Measurements from ENCODE around the gene RNASE2.
"Not testable (repeated sequence)": the region's sequence is repeated elsewhere in the genome, so short reads cannot be mapped to it uniquely, and the experiment has no call there.

DNA sequence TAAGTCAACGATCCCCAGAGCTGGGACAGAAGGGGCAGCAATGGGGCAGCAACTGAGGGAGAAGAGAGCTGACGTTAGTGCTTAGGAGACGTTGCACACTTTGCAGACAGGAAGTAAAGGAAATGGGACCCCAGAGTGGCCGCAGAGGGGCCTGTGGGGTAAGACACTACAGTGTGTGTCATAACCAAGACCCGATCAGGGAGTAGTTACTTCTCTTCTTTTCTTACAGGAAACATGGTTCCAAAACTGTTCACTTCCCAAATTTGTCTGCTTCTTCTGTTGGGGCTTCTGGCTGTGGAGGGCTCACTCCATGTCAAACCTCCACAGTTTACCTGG is 219 bp downstream of the RNASE2 start:
- TF ChIP-seq, protein P1, sequence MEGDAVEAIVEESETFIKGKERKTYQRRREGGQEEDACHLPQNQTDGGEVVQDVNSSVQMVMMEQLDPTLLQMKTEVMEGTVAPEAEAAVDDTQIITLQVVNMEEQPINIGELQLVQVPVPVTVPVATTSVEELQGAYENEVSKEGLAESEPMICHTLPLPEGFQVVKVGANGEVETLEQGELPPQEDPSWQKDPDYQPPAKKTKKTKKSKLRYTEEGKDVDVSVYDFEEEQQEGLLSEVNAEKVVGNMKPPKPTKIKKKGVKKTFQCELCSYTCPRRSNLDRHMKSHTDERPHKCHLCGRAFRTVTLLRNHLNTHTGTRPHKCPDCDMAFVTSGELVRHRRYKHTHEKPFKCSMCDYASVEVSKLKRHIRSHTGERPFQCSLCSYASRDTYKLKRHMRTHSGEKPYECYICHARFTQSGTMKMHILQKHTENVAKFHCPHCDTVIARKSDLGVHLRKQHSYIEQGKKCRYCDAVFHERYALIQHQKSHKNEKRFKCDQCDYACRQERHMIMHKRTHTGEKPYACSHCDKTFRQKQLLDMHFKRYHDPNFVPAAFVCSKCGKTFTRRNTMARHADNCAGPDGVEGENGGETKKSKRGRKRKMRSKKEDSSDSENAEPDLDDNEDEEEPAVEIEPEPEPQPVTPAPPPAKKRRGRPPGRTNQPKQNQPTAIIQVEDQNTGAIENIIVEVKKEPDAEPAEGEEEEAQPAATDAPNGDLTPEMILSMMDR (IDR thresholded peaks at IDR 0.05): not testable (repeated sequence)
- TF ChIP-seq POLR2A (IDR thresholded peaks at IDR 0.05): not testable (repeated sequence)
